Measurements from ENCODE around the gene FGFRL1.
"Not testable (repeated sequence)": the region's sequence is repeated elsewhere in the genome, so short reads cannot be mapped to it uniquely, and the experiment has no call there.

FGFRL1 gene

GRCh38 chr4:996030-996996, 15.1 kb upstream of the FGFRL1 start:
- Mint-ChIP-seq H3K4me1 (ENCODE audit: low read depth) (peaks cover 4% of the 10 kb centered on the region), H3K27me3 (peaks cover 15% of the 10 kb centered on the region)

DNA sequence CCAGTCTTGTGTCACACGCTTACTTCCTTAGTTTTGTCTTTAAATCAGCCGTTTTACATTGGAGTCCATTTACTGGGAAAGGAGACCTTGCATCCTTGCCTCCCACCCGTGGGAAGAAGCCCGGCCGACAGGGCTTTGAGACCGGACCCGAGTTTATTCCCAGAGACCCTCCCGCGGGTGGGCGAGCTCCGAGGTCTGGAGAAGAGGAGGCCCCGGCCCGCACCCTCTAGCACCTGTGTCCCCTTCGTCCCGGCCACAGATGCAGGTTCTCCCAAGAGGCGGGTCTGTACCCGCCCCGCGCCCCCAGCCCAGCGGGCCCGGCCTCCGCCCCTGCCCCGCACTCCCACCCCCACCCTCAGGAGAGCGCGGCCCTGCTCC, 14.4 kb upstream of the FGFRL1 start:
- Mint-ChIP-seq H3K4me1 (ENCODE audit: low read depth) (peaks cover 4% of the 10 kb centered on the region), H3K27me3 (peaks cover 21% of the 10 kb centered on the region), H3K9me3 (no peaks in the 10 kb centered on the region), H3K36me3 (ENCODE audit: low read depth) (no peaks in the 10 kb centered on the region), H3K4me3 (no peak overlapping the region), H3K27ac (no peak overlapping the region)

More at GRCh38 chr4:996030-996996, 15.1 kb upstream of the FGFRL1 start:
- Mint-ChIP-seq H3K36me3 (ENCODE audit: low read depth) (no peaks in the 10 kb centered on the region), H3K9me3 (no peaks in the 10 kb centered on the region), H3K27ac (no peak overlapping the region), H3K4me3 (no peak overlapping the region)

DNA sequence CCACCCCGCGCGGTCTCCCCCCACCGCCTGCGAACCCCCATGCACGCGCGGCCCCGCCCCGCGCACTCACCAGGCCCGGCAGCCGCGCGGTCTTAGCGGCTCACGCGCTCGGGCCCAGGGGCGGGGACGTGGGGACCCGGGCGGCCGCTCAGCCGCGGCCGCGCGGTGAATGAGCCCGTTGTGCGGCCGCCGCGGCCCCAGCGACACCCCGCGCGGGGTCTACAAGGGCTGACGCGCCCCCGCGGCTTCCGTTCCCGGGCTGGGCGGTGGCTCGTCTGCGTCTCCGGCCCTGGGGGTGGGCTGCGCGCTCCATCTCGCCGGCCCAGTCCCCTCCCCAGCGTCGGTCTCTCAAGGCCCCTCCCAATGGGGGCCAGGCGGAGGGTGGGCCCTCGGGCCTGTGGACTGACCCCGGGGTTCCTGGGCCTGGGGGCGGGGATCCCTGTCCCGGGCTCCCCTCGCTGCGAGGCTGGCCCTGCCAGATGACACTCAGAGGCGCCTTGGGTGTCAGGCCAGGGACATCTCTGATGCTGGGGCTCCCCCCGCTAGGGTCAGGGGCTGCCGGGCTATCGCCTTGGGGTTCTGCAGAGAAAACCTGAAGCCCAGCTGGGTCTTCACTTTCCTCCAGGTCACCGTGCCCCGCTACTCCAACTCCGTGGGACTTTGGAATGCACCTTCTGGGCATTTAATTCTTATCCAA, 13.9 kb upstream of the FGFRL1 start:
- Mint-ChIP-seq H3K27me3 (peaks cover 24% of the 10 kb centered on the region), H3K36me3 (ENCODE audit: low read depth) (no peaks in the 10 kb centered on the region), H3K4me1 (ENCODE audit: low read depth) (peaks cover 4% of the 10 kb centered on the region), H3K27ac (no peak overlapping the region), H3K4me3 (no peak overlapping the region), H3K9me3 (no peaks in the 10 kb centered on the region)

- Mint-ChIP-seq H3K4me1 (ENCODE audit: low read depth) (peaks cover 4% of the 10 kb centered on the region), H3K27me3 (peaks cover 24% of the 10 kb centered on the region), H3K36me3 (ENCODE audit: low read depth) (no peaks in the 10 kb centered on the region)
Measured at GRCh38 chr4:998096-998691, 13.2 kb upstream of the FGFRL1 start.

DNA sequence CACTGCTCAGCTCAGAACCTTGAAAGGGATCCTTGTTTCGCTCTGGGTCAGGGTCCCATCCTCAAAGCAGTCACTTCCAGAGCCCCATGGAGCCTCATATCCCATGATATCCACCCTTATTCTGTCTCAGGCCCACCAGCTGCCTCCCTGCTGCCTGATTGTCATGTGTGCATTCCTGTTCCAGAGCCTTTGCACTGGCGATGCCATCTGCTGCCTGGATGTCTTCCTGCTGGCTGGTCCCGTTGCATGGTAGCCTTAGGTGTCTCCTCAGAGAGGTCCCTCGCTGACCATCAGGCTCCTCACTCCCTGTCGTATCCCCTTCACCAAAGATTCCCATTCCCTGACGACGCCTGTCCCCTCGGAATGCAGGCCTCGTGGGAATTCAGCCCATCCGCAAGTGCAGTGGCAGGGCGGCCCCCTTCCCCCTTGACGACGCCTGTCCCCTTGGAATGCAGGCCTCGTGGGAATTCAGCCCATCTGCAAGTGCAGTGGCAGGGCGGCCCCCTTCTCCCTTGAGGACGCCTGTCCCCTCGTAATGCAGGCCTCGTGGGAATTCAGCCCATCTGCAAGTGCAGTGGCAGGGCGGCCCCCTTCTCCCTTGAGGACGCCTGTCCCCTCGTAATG, 12.1 kb upstream of the FGFRL1 start:
- H3K9me3 Mint-ChIP-seq; H3K27ac Mint-ChIP-seq; H3K36me3 Mint-ChIP-seq (ENCODE audit: low read depth); H3K4me3 Mint-ChIP-seq; H3K4me1 Mint-ChIP-seq (ENCODE audit: low read depth): not testable (repeated sequence)
- peaks cover 28% of the 10 kb centered on the region for H3K27me3 Mint-ChIP-seq

More at GRCh38 chr4:998096-998691, 13.2 kb upstream of the FGFRL1 start:
- no peak overlapping the region for H3K4me3 Mint-ChIP-seq
- no peak overlapping the region for H3K27ac Mint-ChIP-seq
- H3K9me3 Mint-ChIP-seq: no peaks in the 10 kb centered on the region

DNA sequence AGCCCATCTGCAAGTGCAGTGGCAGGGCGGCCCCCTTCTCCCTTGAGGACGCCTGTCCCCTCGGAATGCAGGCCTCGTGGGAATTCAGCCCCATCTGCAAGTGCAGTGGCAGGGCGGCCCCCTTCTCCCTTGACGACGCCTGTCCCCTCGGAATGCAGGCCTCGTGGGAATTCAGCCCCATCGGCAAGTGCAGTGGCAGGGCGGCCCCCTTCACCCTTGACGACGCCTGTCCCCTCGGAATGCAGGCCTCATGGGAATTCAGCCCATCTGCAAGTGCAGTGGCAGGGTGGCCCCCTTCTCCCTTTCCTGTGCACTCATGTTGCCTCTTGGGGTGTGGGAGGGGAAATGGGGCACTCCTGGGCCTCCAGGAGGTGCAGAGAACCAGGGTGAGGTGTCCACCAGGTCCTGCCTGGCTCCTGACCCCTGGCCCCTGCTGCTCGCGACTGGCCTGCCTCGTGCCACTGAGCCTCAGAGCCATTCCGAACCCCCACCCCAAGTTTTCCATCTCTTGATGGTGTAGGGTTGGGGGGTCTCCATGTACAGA, 11.5 kb upstream of the FGFRL1 start:
- Mint-ChIP-seq H3K4me1 (ENCODE audit: low read depth) (peaks cover 4% of the 10 kb centered on the region), H3K36me3 (ENCODE audit: low read depth) (no peaks in the 10 kb centered on the region), H3K9me3 (no peaks in the 10 kb centered on the region), H3K27me3 (peaks cover 33% of the 10 kb centered on the region), H3K4me3 (no peak overlapping the region), H3K27ac (no peak overlapping the region)

- Mint-ChIP-seq H3K4me1 (ENCODE audit: low read depth) (peaks cover 4% of the 10 kb centered on the region), H3K4me3 (no peak overlapping the region), H3K27me3 (peaks cover 36% of the 10 kb centered on the region), H3K36me3 (ENCODE audit: low read depth) (no peaks in the 10 kb centered on the region), H3K27ac (no peak overlapping the region), H3K9me3 (no peaks in the 10 kb centered on the region)
Measured at GRCh38 chr4:1000686-1001260, 10.7 kb upstream of the FGFRL1 start.

DNA sequence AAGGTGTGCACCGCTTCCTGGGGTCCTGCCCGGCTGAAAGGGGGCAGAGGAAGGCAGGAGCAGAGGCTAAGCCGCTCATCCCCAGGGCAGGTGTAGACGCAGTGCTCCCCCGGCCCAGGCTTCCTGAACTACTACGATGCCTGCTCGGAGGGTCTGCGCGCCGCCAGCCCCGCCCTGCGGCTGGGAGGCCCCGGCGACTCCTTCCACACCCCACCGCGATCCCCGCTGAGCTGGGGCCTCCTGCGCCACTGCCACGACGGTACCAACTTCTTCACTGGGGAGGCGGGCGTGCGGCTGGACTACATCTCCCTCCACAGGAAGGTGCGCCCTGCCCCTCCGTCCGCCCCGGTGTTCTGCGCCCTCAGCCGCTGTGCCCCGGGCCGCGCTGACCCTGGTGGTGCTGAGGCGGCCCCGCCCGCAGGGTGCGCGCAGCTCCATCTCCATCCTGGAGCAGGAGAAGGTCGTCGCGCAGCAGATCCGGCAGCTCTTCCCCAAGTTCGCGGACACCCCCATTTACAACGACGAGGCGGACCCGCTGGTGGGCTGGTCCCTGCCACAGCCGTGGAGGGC, 9.8 kb upstream of the FGFRL1 start:
- peaks cover 41% of the 10 kb centered on the region for H3K27me3 Mint-ChIP-seq
- H3K4me1 Mint-ChIP-seq (ENCODE audit: low read depth): peaks cover 4% of the 10 kb centered on the region
- no peak overlapping the region for H3K4me3 Mint-ChIP-seq
- H3K27ac Mint-ChIP-seq: no peak overlapping the region
- H3K36me3 Mint-ChIP-seq (ENCODE audit: low read depth): no peaks in the 10 kb centered on the region
- no peaks in the 10 kb centered on the region for H3K9me3 Mint-ChIP-seq

- Mint-ChIP-seq H3K27ac (no peak overlapping the region), H3K4me3 (no peak overlapping the region), H3K27me3 (peaks cover 42% of the 10 kb centered on the region), H3K4me1 (ENCODE audit: low read depth) (peaks cover 4% of the 10 kb centered on the region), H3K9me3 (no peaks in the 10 kb centered on the region), H3K36me3 (ENCODE audit: low read depth) (no peaks in the 10 kb centered on the region)
Measured at GRCh38 chr4:1002131-1002630, 9.2 kb upstream of the FGFRL1 start.

DNA sequence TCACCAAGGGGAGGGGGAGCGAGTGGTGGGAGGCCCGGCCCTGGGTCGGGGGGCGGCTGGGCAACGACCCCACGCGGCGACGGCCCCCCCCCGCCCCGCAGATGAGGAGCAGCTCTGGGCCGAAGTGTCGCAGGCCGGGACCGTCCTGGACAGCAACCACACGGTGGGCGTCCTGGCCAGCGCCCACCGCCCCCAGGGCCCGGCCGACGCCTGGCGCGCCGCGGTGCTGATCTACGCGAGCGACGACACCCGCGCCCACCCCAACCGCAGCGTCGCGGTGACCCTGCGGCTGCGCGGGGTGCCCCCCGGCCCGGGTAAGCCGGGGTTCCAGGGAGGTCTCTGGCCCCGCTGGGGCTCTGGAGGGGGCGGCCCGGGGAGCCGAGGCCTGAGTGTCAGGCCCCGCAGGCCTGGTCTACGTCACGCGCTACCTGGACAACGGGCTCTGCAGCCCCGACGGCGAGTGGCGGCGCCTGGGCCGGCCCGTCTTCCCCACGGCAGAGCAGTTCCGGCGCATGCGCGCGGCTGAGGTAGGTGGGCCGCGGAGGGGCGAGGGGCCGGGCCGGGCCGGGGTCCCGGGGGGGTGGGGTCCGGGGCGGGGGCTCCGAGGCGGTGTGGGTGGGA, 8.7 kb upstream of the FGFRL1 start:
- Mint-ChIP-seq H3K27me3 (peaks cover 47% of the 10 kb centered on the region), H3K36me3 (ENCODE audit: low read depth) (no peaks in the 10 kb centered on the region), H3K27ac (no peak overlapping the region), H3K4me3 (no peak overlapping the region), H3K9me3 (no peaks in the 10 kb centered on the region), H3K4me1 (ENCODE audit: low read depth) (peaks cover 4% of the 10 kb centered on the region)

- H3K4me3 Mint-ChIP-seq: no peak overlapping the region
- H3K4me1 Mint-ChIP-seq (ENCODE audit: low read depth): peaks cover 6% of the 10 kb centered on the region
- peaks cover 51% of the 10 kb centered on the region for H3K27me3 Mint-ChIP-seq
- no peaks in the 10 kb centered on the region for H3K9me3 Mint-ChIP-seq
- no peak overlapping the region for H3K27ac Mint-ChIP-seq
- H3K36me3 Mint-ChIP-seq (ENCODE audit: low read depth): no peaks in the 10 kb centered on the region
Measured at GRCh38 chr4:1003271-1004070, 8.0 kb upstream of the FGFRL1 start.

DNA sequence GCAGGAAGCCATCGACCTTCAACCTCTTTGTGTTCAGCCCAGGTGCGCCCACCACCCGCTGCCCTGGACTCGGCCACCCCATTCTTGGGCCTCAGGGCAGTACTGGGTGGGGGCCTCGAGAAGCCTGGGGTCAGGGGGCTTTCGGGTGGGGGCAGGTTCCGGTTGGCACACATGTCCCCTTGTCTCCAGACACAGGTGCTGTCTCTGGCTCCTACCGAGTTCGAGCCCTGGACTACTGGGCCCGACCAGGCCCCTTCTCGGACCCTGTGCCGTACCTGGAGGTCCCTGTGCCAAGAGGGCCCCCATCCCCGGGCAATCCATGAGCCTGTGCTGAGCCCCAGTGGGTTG, 7.4 kb upstream of the FGFRL1 start:
- peaks cover 10% of the 10 kb centered on the region for H3K4me1 Mint-ChIP-seq (ENCODE audit: low read depth)
- H3K27me3 Mint-ChIP-seq: peaks cover 54% of the 10 kb centered on the region
- no peak overlapping the region for H3K4me3 Mint-ChIP-seq
- H3K36me3 Mint-ChIP-seq (ENCODE audit: low read depth): no peaks in the 10 kb centered on the region
- H3K9me3 Mint-ChIP-seq: no peaks in the 10 kb centered on the region
- no peak overlapping the region for H3K27ac Mint-ChIP-seq

Data from stimulated activated naive CD8-positive, alpha-beta T cell treated with anti-CD3 and anti-CD28 coated beads, Interleukin-15, Interleukin-2, amounts not matched to agents 100 ng/mL and 50 ng/mL, for 24 hours (primary cell).